ENCODE measurements around the gene RSRP1.

RSRP1 gene

DNA sequence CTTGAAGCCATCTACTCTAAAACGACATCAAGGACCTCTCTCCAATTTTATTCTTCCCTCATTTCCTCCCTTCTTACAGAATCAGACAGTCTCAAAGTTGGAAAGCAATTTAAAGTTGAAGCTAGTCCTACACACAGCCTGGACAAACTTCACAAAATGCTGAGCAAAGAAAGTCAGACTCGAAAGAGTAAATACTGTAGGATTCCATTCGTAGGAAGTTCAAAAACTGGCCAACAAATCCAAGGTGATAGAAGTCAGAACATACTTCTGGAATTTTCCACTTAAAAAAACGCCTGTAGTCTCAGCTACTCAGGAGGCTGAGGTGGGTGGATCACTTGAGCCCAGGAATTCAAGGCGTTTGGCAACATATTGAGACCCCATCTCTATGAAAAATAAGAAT lies 34.5 kb downstream of the RSRP1 start:
- no peak overlapping the region for H3K27ac ChIP-seq
- no peak overlapping the region for H3K9ac ChIP-seq
- no peaks in the 10 kb centered on the region for H3K9me3 ChIP-seq (ENCODE audit: control insufficient read depth, low read length)
- H3K79me2 ChIP-seq: no peaks in the 10 kb centered on the region
- no peak overlapping the region for H3K4me2 ChIP-seq (ENCODE audit: low read length)
- no peaks in the 10 kb centered on the region for H3K36me3 ChIP-seq (ENCODE audit: control insufficient read depth, insufficient read depth, low read length)
- TF ChIP-seq CTCF (IDR thresholded peaks at IDR 0.05): no peak
- no peaks in the 10 kb centered on the region for H3K27me3 ChIP-seq (ENCODE audit: control insufficient read depth, insufficient read depth, low read length)
- no peaks in the 10 kb centered on the region for H3K4me1 ChIP-seq
- H3K4me3 ChIP-seq (ENCODE audit: low read depth, low read length): no peak overlapping the region
- no peak overlapping the region for H2AFZ ChIP-seq

DNA sequence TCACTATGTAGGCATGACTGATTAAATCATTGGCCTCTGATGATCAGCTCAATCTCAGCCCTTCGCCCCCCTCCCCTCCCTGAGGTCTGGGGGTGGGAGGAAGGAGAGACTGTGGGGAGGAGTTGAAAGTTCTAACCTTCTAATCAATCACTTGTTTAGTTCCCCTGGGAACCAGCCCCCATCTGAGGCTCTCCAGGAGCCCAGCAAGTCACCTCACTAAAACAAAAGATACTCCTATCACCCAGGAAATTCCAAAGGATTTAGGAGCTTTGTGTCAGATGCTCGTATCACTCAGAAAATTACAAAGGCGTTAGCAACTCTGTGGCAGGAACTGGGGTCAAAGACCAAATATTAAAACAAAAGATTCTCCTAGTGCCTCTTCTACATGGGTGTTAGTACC lies 36.5 kb downstream of the RSRP1 start:
- no peak for TF ChIP-seq CTCF (IDR thresholded peaks at IDR 0.05)
- Histone ChIP-seq H3K36me3 (ENCODE audit: control insufficient read depth, insufficient read depth, low read length) (no peaks in the 10 kb centered on the region), H3K4me1 (no peaks in the 10 kb centered on the region)

DNA sequence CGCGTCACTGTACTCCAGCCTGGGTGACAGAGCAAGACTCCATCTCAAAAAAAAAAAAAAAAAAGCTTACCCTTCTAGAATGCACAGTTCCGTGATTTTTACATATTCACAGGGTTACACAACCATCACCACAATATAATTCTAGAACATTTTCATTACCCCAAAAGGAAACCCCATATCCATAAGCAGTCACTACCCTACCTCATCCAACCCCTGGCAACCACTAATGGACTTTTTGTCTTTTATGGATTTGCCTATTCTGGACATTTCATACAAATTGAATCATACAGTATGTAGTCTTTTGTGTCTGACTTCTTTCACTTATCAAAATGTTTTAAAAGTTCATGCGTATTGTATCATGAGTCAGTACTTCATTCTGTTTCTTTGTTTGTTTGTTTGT lies 37.7 kb downstream of the RSRP1 start:
- H3K27me3 ChIP-seq (ENCODE audit: control insufficient read depth, insufficient read depth, low read length): no peaks in the 10 kb centered on the region
- H3K4me1 ChIP-seq: no peaks in the 10 kb centered on the region
- H3K4me3 ChIP-seq (ENCODE audit: low read depth, low read length): no peak overlapping the region
- H3K4me2 ChIP-seq (ENCODE audit: low read length): no peak overlapping the region
- no peaks in the 10 kb centered on the region for H3K79me2 ChIP-seq
- no peaks in the 10 kb centered on the region for H3K9me3 ChIP-seq (ENCODE audit: control insufficient read depth, low read length)
- H3K27ac ChIP-seq: no peak overlapping the region
- H2AFZ ChIP-seq: no peak overlapping the region
- no peak for TF ChIP-seq CTCF (IDR thresholded peaks at IDR 0.05)
- H3K36me3 ChIP-seq (ENCODE audit: control insufficient read depth, insufficient read depth, low read length): no peaks in the 10 kb centered on the region
- no peak overlapping the region for H3K9ac ChIP-seq

More for the DNA sequence above, 36.5 kb downstream of the RSRP1 start:
- Histone ChIP-seq H2AFZ (no peak overlapping the region), H3K9me3 (ENCODE audit: control insufficient read depth, low read length) (no peaks in the 10 kb centered on the region), H3K4me2 (ENCODE audit: low read length) (no peak overlapping the region), H3K9ac (no peak overlapping the region), H3K79me2 (no peaks in the 10 kb centered on the region), H3K27ac (no peak overlapping the region), H3K27me3 (ENCODE audit: control insufficient read depth, insufficient read depth, low read length) (no peaks in the 10 kb centered on the region), H3K4me3 (ENCODE audit: low read depth, low read length) (no peak overlapping the region)

DNA sequence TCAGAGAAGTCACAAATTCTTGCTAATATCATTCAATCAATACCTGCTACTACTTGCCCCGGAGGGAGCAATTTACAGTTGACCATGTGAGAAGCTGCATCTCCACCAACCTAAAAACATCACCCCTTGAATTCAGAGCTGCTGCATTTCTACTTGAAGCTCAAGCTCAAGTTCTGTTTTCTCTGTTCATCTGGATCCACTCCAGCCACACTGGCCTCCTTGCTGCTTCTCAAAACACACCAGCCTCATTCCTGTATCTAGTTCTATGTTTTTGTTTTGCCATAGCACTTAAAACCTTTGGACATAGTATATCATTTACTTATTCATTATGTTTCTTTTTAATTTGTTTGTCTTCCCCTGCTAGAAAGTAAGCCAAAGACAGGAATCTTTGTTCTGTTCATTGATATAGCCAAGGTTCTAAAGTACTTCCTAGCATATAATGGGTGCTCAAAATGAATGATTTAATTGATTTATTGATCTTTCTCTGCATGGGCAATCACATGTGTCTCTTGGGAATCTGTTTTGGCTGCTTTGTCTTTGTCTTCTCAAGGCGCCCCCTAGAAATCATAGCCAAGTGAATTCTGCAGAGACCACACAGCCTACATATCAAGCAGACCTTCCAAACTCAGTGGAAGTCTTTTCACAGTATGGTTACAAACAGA lies 38.6 kb downstream of the RSRP1 start:
- TF ChIP-seq CTCF (IDR thresholded peaks at IDR 0.05): no peak
- H3K4me1 ChIP-seq: no peaks in the 10 kb centered on the region
- no peaks in the 10 kb centered on the region for H3K27me3 ChIP-seq (ENCODE audit: control insufficient read depth, insufficient read depth, low read length)
- no peaks in the 10 kb centered on the region for H3K36me3 ChIP-seq (ENCODE audit: control insufficient read depth, insufficient read depth, low read length)
- H3K4me2 ChIP-seq (ENCODE audit: low read length): no peak overlapping the region
- no peak overlapping the region for H2AFZ ChIP-seq
- H3K27ac ChIP-seq: no peak overlapping the region
- no peak overlapping the region for H3K4me3 ChIP-seq (ENCODE audit: low read depth, low read length)
- no peaks in the 10 kb centered on the region for H3K9me3 ChIP-seq (ENCODE audit: control insufficient read depth, low read length)
- no peak overlapping the region for H3K9ac ChIP-seq
- no peaks in the 10 kb centered on the region for H3K79me2 ChIP-seq

GRCh38 chr1:25208092-25208491 lies 39.2 kb downstream of the RSRP1 start:
- H3K4me1 ChIP-seq: no peaks in the 10 kb centered on the region
- H3K36me3 ChIP-seq (ENCODE audit: control insufficient read depth, insufficient read depth, low read length): no peaks in the 10 kb centered on the region
- no peak overlapping the region for H3K4me3 ChIP-seq (ENCODE audit: low read depth, low read length)
- no peak for TF ChIP-seq CTCF (IDR thresholded peaks at IDR 0.05)
- H3K4me2 ChIP-seq (ENCODE audit: low read length): no peak overlapping the region
- no peaks in the 10 kb centered on the region for H3K9me3 ChIP-seq (ENCODE audit: control insufficient read depth, low read length)
- no peak overlapping the region for H3K27ac ChIP-seq
- no peaks in the 10 kb centered on the region for H3K27me3 ChIP-seq (ENCODE audit: control insufficient read depth, insufficient read depth, low read length)
- no peak overlapping the region for H3K9ac ChIP-seq
- H2AFZ ChIP-seq: no peak overlapping the region
- H3K79me2 ChIP-seq: no peaks in the 10 kb centered on the region

Measured in parathyroid adenoma (tissue), 2 donors.